Endodermal cell (in vitro differentiated cells): Measurements from ENCODE around the gene GALR3. TPM values are rescaled to one million over a fixed set of nuclear protein-coding genes. Genes with fewer than 3 reads are reported as not detected.

Experiments used
- DNase-seq: peaks from one replicate; pipeline ENCODE4 v3.0.0-alpha.2; 2017
- H3K27ac ChIP-seq: 2 replicates; pipeline ENCODE4 v1.5.1; 2013; ENCODE audit warnings: mild to moderate bottlenecking, low read depth, low read length, moderate library complexity
- H3K27me3 ChIP-seq: 2 replicates; pipeline ENCODE4 v1.6.1; 2013; ENCODE audit warnings: mild to moderate bottlenecking, low read length, moderate library complexity; ENCODE audit not compliant: insufficient read depth, control insufficient read depth, poor library complexity, severe bottlenecking
- H3K36me3 ChIP-seq: 2 replicates; pipeline ENCODE4 v1.7.0; 2013; ENCODE audit warnings: mild to moderate bottlenecking, low read length, moderate library complexity; ENCODE audit not compliant: control insufficient read depth, insufficient read depth
- H3K4me1 ChIP-seq: one replicate; pipeline ENCODE4 v1.7.0; 2013; ENCODE audit warnings: low read length; ENCODE audit not compliant: control insufficient read depth, insufficient read depth
- H3K4me3 ChIP-seq: 2 replicates; pipeline ENCODE4 v1.5.1; 2013; ENCODE audit warnings: mild to moderate bottlenecking, low read length, moderate library complexity
- H3K9ac ChIP-seq: 2 replicates; pipeline ENCODE4 v1.6.1; 2013; ENCODE audit warnings: mild to moderate bottlenecking, low read length, moderate library complexity; ENCODE audit not compliant: poor library complexity, severe bottlenecking; ENCODE audit errors: extremely low read depth
- H3K9me3 ChIP-seq: 2 replicates; pipeline ENCODE4 v1.6.1; 2013; ENCODE audit warnings: mild to moderate bottlenecking, low read length, moderate library complexity; ENCODE audit not compliant: control insufficient read depth
- H3K27ac Mint-ChIP-seq: 2 replicates; pipeline ENCODE4 v1.8.0; 2020; ENCODE audit warnings: mixed read lengths
- H3K27me3 Mint-ChIP-seq: 2 replicates; pipeline ENCODE4 v1.8.0; 2021; ENCODE audit warnings: mild to moderate bottlenecking, mixed read lengths; ENCODE audit not compliant: insufficient read depth
- H3K36me3 Mint-ChIP-seq: 2 replicates; pipeline ENCODE4 v1.8.0; 2020; ENCODE audit warnings: low read depth, mixed read lengths
- H3K4me1 Mint-ChIP-seq: 2 replicates; pipeline ENCODE4 v1.8.0; 2020; ENCODE audit warnings: mixed read lengths
- H3K4me3 Mint-ChIP-seq: 2 replicates; pipeline ENCODE4 v1.8.0; 2020; ENCODE audit warnings: mild to moderate bottlenecking, moderate library complexity, mixed read lengths
- H3K9me3 Mint-ChIP-seq: 2 replicates; pipeline ENCODE4 v1.8.0; 2020; ENCODE audit warnings: mild to moderate bottlenecking, mixed read lengths
- CTCF ChIP-seq: fragments of 200-600 bp; sonication (generic); conservative IDR thresholded peaks from 2 replicates; pipeline ENCODE4 v1.5.0; 2021; ENCODE audit warnings: antibody characterized with exemption, mild to moderate bottlenecking
- WGBS, 2 experiments: methylation state at CpG; one replicate each; pipeline versions ENCODE4 v1.1.5 to v1.1.7; 2013; ENCODE audit warnings: missing lambda C conversion rate in 2 of 2, mixed read lengths in 1 of 2; ENCODE audit not compliant: insufficient coverage in 1 of 2, insufficient read length in 1 of 2; 5-methylcytosine and 5-hydroxymethylcytosine counted together
- long read RNA-seq, 4 experiments: library from polyadenylated mRNA in 2 of 4; library from RNA in 1 of 4; library from capped mRNA in 1 of 4; stranded (forward) in 3 of 4; unstranded in 1 of 4; transcript quantifications; one replicate each; pipeline ENCODE4 v2.0.0, GENCODE V29; 2020 to 2021; ENCODE audit warnings: inconsistent platforms in 1 of 4
- polyA plus RNA-seq, 2 experiments: library from polyadenylated mRNA; stranded (reverse); fragments of 50-300 nt; gene quantifications; one replicate each; pipeline ENCODE4 v1.2.3, GENCODE V29; 2013
- total RNA-seq, 2 donors: library from RNA; stranded (reverse); fragmentation: NEBNext Ultra II Directional in 1 of 2; extraction: Animal tissue kit (Norgen Biotek cat#: 25700) in 1 of 2; gene quantifications; 2 replicates in 1 of 2; 3 replicates in 1 of 2; pipeline ENCODE4 v1.2.1, GENCODE V29; 2021

The GALR3 gene
- total RNA-seq, result under 1 TPM; 0.40 to 0.77 TPM
- polyA plus RNA-seq (2013, experiment 1 of 2), result not detected
- polyA plus RNA-seq (2013, experiment 2 of 2), result 0.33 TPM
- long read RNA-seq, experiment 1, result 0 reads
- long read RNA-seq, experiment 2, partial matches to known transcripts, result 1 of 1 reads
- long read RNA-seq, experiment 2, other reads (novel, unspliced or antisense), result 0 of 1 reads
- long read RNA-seq, experiment 3, result 0 reads
- long read RNA-seq, experiment 4, result 0 reads

GRCh38 chr22:37823134-37823985 lies at the start of gene GALR3:
Gene GALR3 (plus strand): TSS chr22:37823382. CDS start chr22:37823407, 25 bp downstream.
- Histone ChIP-seq H3K27me3 (peaks cover 53% of the 10 kb centered on the region), H3K4me1 (no peaks in the 10 kb centered on the region), H3K9me3 (no peaks in the 10 kb centered on the region), H3K27ac (no peak within 1 kb of the TSS), H3K4me3 (peak within 1 kb of the TSS; percentile 61), H3K9ac (no peak within 1 kb of the TSS), H3K36me3 (no peaks in the 10 kb centered on the region)
- Mint-ChIP-seq H3K27me3 (peaks cover 57% of the 10 kb centered on the region), H3K36me3 (peaks cover 3% of the 10 kb centered on the region), H3K9me3 (no peaks in the 10 kb centered on the region), H3K4me1 (peaks cover 7% of the 10 kb centered on the region), H3K4me3 (peak within 1 kb of the TSS; percentile 42), H3K27ac (no peak within 1 kb of the TSS)
- no peak for TF ChIP-seq CTCF
- 79 to 83% methylated on average over 12 to 20 of the region's 21 CpGs for WGBS, 2 experiments
- DNase-seq, result no peak

GRCh38 chr22:37774728-37775127 lies 48.5 kb upstream of the GALR3 start:
- H3K27ac Mint-ChIP-seq, result no peak overlapping the region
- H3K36me3 ChIP-seq, result peaks cover 27% of the 10 kb centered on the region
- H3K9me3 Mint-ChIP-seq, result no peaks in the 10 kb centered on the region
- H3K9me3 ChIP-seq, result no peaks in the 10 kb centered on the region
- no peak for DNase-seq
- peaks cover 4% of the 10 kb centered on the region for H3K4me1 Mint-ChIP-seq
- no peaks in the 10 kb centered on the region for H3K27me3 ChIP-seq
- 91 to 95% methylated on average over 3 of the region's 3 CpGs for WGBS, 2 experiments
- H3K4me3 ChIP-seq, result no peak overlapping the region
- H3K36me3 Mint-ChIP-seq, result peaks cover 27% of the 10 kb centered on the region
- no peak overlapping the region for H3K9ac ChIP-seq
- H3K4me3 Mint-ChIP-seq, result no peak overlapping the region
- H3K27ac ChIP-seq, result peak overlapping the region; percentile 49
- no peak for TF ChIP-seq CTCF
- peaks cover 2% of the 10 kb centered on the region for H3K27me3 Mint-ChIP-seq
- no peaks in the 10 kb centered on the region for H3K4me1 ChIP-seq

GRCh38 chr22:37775785-37776638 lies 47.2 kb upstream of the GALR3 start:
- H3K27ac ChIP-seq, result peak overlapping the region; percentile 24
- peaks cover 4% of the 10 kb centered on the region for H3K4me1 Mint-ChIP-seq
- no peak overlapping the region for H3K4me3 Mint-ChIP-seq
- peaks cover 2% of the 10 kb centered on the region for H3K27me3 Mint-ChIP-seq
- no peaks in the 10 kb centered on the region for H3K9me3 Mint-ChIP-seq
- no peaks in the 10 kb centered on the region for H3K4me1 ChIP-seq
- no peak overlapping the region for H3K27ac Mint-ChIP-seq
- no peaks in the 10 kb centered on the region for H3K27me3 ChIP-seq
- TF ChIP-seq CTCF, result no peak
- WGBS, 2 experiments, result 89 to 94% methylated on average over 6 to 16 of the region's 17 CpGs
- DNase-seq, result no peak
- no peak overlapping the region for H3K9ac ChIP-seq
- H3K36me3 Mint-ChIP-seq, result peaks cover 23% of the 10 kb centered on the region
- peaks cover 23% of the 10 kb centered on the region for H3K36me3 ChIP-seq
- H3K9me3 ChIP-seq, result no peaks in the 10 kb centered on the region
- H3K4me3 ChIP-seq, result no peak overlapping the region
